ENCODE measurements around the gene ATP6V1B1. TPM values are rescaled to one million over a fixed set of nuclear protein-coding genes. Genes with fewer than 3 reads are reported as not detected.
"Not testable (repeated sequence)": the region's sequence is repeated elsewhere in the genome, so short reads cannot be mapped to it uniquely, and the experiment has no call there.

ATP6V1B1 gene
- total RNA-seq, 1 experiment from 2014 or later = 7.8 TPM

GRCh38 chr2:70999362-70999761 is 63.7 kb downstream of the ATP6V1B1 start:
- DNase-seq = no peak
- no peaks in the 10 kb centered on the region for H3K36me3 ChIP-seq (ENCODE audit: low read depth)
- H4K20me1 ChIP-seq (ENCODE audit: insufficient read depth) = no peaks in the 10 kb centered on the region
- TF ChIP-seq, protein P1, sequence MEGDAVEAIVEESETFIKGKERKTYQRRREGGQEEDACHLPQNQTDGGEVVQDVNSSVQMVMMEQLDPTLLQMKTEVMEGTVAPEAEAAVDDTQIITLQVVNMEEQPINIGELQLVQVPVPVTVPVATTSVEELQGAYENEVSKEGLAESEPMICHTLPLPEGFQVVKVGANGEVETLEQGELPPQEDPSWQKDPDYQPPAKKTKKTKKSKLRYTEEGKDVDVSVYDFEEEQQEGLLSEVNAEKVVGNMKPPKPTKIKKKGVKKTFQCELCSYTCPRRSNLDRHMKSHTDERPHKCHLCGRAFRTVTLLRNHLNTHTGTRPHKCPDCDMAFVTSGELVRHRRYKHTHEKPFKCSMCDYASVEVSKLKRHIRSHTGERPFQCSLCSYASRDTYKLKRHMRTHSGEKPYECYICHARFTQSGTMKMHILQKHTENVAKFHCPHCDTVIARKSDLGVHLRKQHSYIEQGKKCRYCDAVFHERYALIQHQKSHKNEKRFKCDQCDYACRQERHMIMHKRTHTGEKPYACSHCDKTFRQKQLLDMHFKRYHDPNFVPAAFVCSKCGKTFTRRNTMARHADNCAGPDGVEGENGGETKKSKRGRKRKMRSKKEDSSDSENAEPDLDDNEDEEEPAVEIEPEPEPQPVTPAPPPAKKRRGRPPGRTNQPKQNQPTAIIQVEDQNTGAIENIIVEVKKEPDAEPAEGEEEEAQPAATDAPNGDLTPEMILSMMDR (conservative IDR thresholded peaks at IDR 0.05) = no peak
- no peak for TF ChIP-seq EZH2 (IDR thresholded peaks at IDR 0.05; ENCODE audit: low read depth)
- H3K27me3 ChIP-seq (ENCODE audit: insufficient read depth, low read depth) = no peaks in the 10 kb centered on the region
- intact Hi-C loops (cut with micrococcal nuclease; ENCODE audit: unreplicated experiment) = no loop called here
- no peak overlapping the region for H3K27ac ChIP-seq
- no peak overlapping the region for H3K4me2 ChIP-seq
- no peak overlapping the region for H2AFZ ChIP-seq
- no peaks in the 10 kb centered on the region for H3K9me3 ChIP-seq (ENCODE audit: insufficient read depth, low read depth)
- BruUV-seq (replicated peaks) = no TSS peak
- H3K79me2 ChIP-seq (ENCODE audit: low read depth) = peaks cover 1% of the 10 kb centered on the region
- no peak overlapping the region for H3K4me3 ChIP-seq
- no peaks in the 10 kb centered on the region for H3K9me2 ChIP-seq (ENCODE audit: insufficient read depth)
- H3F3A ChIP-seq (ENCODE audit: insufficient read depth, low read depth) = peaks cover 4% of the 10 kb centered on the region; the same call in 1 of the 2 replicates
- POLR2A ChIA-PET (ENCODE audit: unreplicated experiment) = no interaction called here
- H3K4me1 ChIP-seq (replicated peaks; ENCODE audit: insufficient read depth) = peaks cover 11% of the 10 kb centered on the region
- CTCF ChIA-PET = no interaction called here

DNA sequence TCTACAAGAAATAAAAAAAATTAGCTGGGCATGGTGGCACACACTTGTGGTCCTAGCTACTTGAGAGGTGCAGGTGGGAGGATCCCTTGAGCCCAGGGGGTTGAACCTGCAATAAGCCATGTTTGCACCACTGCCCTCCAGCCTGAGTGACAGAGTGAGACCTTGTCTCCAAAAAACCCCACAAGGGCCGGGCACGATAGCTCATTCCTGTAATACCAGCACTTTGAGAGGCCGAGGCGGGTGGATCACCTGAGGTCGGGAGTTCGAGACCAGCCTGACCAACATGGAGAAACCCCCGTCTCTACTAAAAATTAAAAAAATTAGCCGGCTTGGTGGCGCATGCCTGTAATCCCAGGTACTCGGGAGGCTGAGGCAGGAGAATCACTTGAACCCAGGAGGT is 64.2 kb downstream of the ATP6V1B1 start:
- H3K27ac ChIP-seq; H3K4me2 ChIP-seq; H4K20me1 ChIP-seq (ENCODE audit: insufficient read depth); H3K79me2 ChIP-seq (ENCODE audit: low read depth); H3K9me3 ChIP-seq (ENCODE audit: insufficient read depth, low read depth); DNase-seq; H3K9me2 ChIP-seq (ENCODE audit: insufficient read depth); H3K4me3 ChIP-seq; H3F3A ChIP-seq (ENCODE audit: insufficient read depth, low read depth); H3K36me3 ChIP-seq (ENCODE audit: low read depth); POLR2A ChIA-PET (ENCODE audit: unreplicated experiment); BruUV-seq (replicated peaks); H2AFZ ChIP-seq; H3K27me3 ChIP-seq (ENCODE audit: insufficient read depth, low read depth): not testable (repeated sequence)
- intact Hi-C loops (cut with micrococcal nuclease; ENCODE audit: unreplicated experiment) = loop anchor here (2.0 kb wide), 1 partner anchor 137 kb away; no protein-coding TSS in a partner anchor
- H3K4me1 ChIP-seq (replicated peaks; ENCODE audit: insufficient read depth) = peaks cover 11% of the 10 kb centered on the region
- CTCF ChIA-PET = interaction anchor here (1.2 kb wide), 1 partner anchor 11 kb away, joined by 5 read pairs; no protein-coding TSS in a partner anchor

GRCh38 chr2:71000780-71001591 is 65.3 kb downstream of the ATP6V1B1 start:
- H3K9me2 ChIP-seq (ENCODE audit: insufficient read depth) = no peaks in the 10 kb centered on the region
- H3K79me2 ChIP-seq (ENCODE audit: low read depth) = no peaks in the 10 kb centered on the region
- H3K4me2 ChIP-seq = peak overlapping the region; percentile 79
- no peaks in the 10 kb centered on the region for H3K36me3 ChIP-seq (ENCODE audit: low read depth)
- CTCF ChIA-PET = interaction anchor here (0.6 to 1.4 kb wide), 4 partner anchors 10 to 129 kb away, joined by 3 to 5 read pairs (median 4); partner anchors contain the start of gene MCEE
- H3K27ac ChIP-seq = no peak overlapping the region
- intact Hi-C loops (cut with micrococcal nuclease; ENCODE audit: unreplicated experiment) = loop anchor here (2.0 kb wide), 1 partner anchor 138 kb away; no protein-coding TSS in a partner anchor
- H3K4me3 ChIP-seq = peak overlapping the region; percentile 52
- peak overlapping the region; percentile 98 for H2AFZ ChIP-seq
- H4K20me1 ChIP-seq (ENCODE audit: insufficient read depth) = no peaks in the 10 kb centered on the region
- H3F3A ChIP-seq (ENCODE audit: insufficient read depth, low read depth) = no peaks in the 10 kb centered on the region
- POLR2A ChIA-PET (ENCODE audit: unreplicated experiment) = interaction anchor here (0.5 kb wide), 1 partner anchor 226 kb away, joined by 8 read pairs; the partner anchor contains the start of gene PAIP2B
- no TSS peak for BruUV-seq (replicated peaks)
- no peak for TF ChIP-seq EZH2 (IDR thresholded peaks at IDR 0.05; ENCODE audit: low read depth)
- TF ChIP-seq, protein P1 (conservative IDR thresholded peaks at IDR 0.05) = peak; percentile 93
- H3K4me1 ChIP-seq (replicated peaks; ENCODE audit: insufficient read depth) = peaks cover 6% of the 10 kb centered on the region
- H3K27me3 ChIP-seq (ENCODE audit: insufficient read depth, low read depth) = no peaks in the 10 kb centered on the region
- H3K9me3 ChIP-seq (ENCODE audit: insufficient read depth, low read depth) = no peaks in the 10 kb centered on the region
- DNase-seq = peak in 1 of 2 experiments; percentile 60
